ENCODE measurements around the gene SLC39A2.

- TF ChIP-seq CTCF (IDR thresholded peaks at IDR 0.05) (no peak), EP300 (IDR thresholded peaks at IDR 0.05; ENCODE audit: low read depth) (no peak), POLR2A (IDR thresholded peaks at IDR 0.05) (no peak), POLR2AphosphoS5 (IDR thresholded peaks at IDR 0.05) (no peak)
Measured at GRCh38 chr14:20973501-20973900, 25.6 kb upstream of the SLC39A2 start.

Data from transverse colon (tissue), 4 donors.